DND-41 (cell line): ENCODE data around the gene FAM240A.

ENCODE experiments used
- ATAC-seq: fragments of 200-7000 bp; cut with Tn5 transposase; 3 replicates; pipeline ENCODE4 v1.9.1; 2021; ENCODE audit warnings: low read depth; ENCODE audit not compliant: insufficient read depth
- DNase-seq: peaks from one replicate; pipeline ENCODE4 v3.0.0-alpha.2; 2020
- H2AFZ ChIP-seq: 2 replicates; pipeline ENCODE4 v1.6.0; 2012; ENCODE audit warnings: low read depth, low read length
- H3K27ac ChIP-seq: 2 replicates; pipeline ENCODE4 v1.5.1; 2012; ENCODE audit warnings: low read length, inconsistent platforms
- H3K27me3 ChIP-seq: fragments of 200-600 bp; sonication (generic); 2 replicates; pipeline ENCODE4 v1.6.0; 2012; ENCODE audit warnings: low read length, mild to moderate bottlenecking, inconsistent platforms; ENCODE audit not compliant: insufficient read depth, poor library complexity
- H3K36me3 ChIP-seq: 2 replicates; pipeline ENCODE4 v1.5.1; 2012; ENCODE audit warnings: low read length, inconsistent platforms; ENCODE audit not compliant: insufficient read depth
- H3K4me1 ChIP-seq: 2 replicates; pipeline ENCODE4 v1.5.1; 2012; ENCODE audit warnings: mild to moderate bottlenecking, low read length; ENCODE audit not compliant: insufficient read depth
- H3K4me2 ChIP-seq: 2 replicates; pipeline ENCODE4 v1.6.0; 2012; ENCODE audit warnings: mild to moderate bottlenecking, moderate library complexity, low read length, inconsistent platforms; ENCODE audit not compliant: insufficient read depth
- H3K4me3 ChIP-seq, 2 experiments: fragments of 200-600 bp in 1 of 2; shearing (Covaris generic) in 1 of 2; 2 replicates each; pipeline ENCODE4 v1.5.1; 2012 to 2016; ENCODE audit warnings: inconsistent platforms in 2 of 2, low read length in 2 of 2, mild to moderate bottlenecking in 2 of 2, low read depth in 1 of 2, moderate library complexity in 1 of 2
- H3K79me2 ChIP-seq: 2 replicates; pipeline ENCODE4 v1.6.0; 2012; ENCODE audit warnings: low read length, inconsistent platforms; ENCODE audit not compliant: insufficient read depth
- H3K9ac ChIP-seq: 2 replicates; pipeline ENCODE4 v1.6.0; 2012; ENCODE audit warnings: low read depth, mild to moderate bottlenecking, inconsistent platforms, low read length, moderate library complexity
- H3K9me3 ChIP-seq: 2 replicates; pipeline ENCODE4 v1.5.1; 2012; ENCODE audit warnings: low read length, moderate library complexity, mild to moderate bottlenecking, inconsistent platforms; ENCODE audit not compliant: insufficient read depth, severe bottlenecking
- H4K20me1 ChIP-seq: 2 replicates; pipeline ENCODE4 v1.6.0; 2012; ENCODE audit warnings: low read length; ENCODE audit not compliant: insufficient read depth
- EZH2 ChIP-seq: IDR thresholded peaks from 3 replicates; pipeline ENCODE4 v1.6.1; 2012; ENCODE audit warnings: borderline replicate concordance, low read depth, mild to moderate bottlenecking, moderate library complexity, low read length, inconsistent platforms; ENCODE audit not compliant: severe bottlenecking
- TF ChIP-seq, protein P1 (sequence below): IDR thresholded peaks from 2 replicates; pipeline ENCODE4 v1.5.1; 2012; ENCODE audit warnings: borderline replicate concordance, low read length, moderate library complexity, mild to moderate bottlenecking; ENCODE audit not compliant: poor library complexity, severe bottlenecking; ENCODE audit errors: extremely low read depth

Gene FAM240A

DNA sequence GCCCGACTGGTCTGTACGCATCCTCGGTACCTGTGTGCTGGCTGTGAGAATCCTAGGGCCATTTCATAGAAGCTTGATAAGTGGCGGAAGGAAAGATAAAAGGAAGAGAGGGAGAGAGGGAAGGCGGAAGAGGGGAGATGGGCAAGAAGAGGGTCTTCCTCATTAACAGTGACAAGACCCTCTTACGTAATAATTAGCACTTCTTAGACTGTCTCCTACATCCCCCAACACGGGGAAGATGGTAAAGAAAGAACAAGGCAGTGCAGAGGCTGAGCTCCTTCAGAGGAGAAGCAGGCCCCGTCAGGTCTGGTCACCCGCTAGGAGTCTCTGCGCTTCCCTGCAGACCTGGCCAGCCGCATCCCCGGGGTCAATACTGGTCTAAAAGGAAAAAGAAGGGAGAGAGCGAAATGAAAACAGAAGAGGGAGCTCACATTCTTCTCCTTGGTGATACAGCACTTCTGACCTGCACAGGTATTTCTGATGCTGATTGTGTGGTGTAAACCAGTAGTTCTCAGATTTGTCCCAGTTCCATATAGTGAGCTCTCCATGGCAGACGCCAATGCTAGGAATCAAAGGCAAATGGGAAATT is 19.0 kb upstream of the FAM240A start:
- Histone ChIP-seq H3K4me2 (no peak overlapping the region), H3K4me3 (no peak overlapping the region), H3K4me1 (peaks cover 7% of the 10 kb centered on the region; the same call in 1 of the 2 replicates), H3K36me3 (no peaks in the 10 kb centered on the region), H3K9ac (no peak overlapping the region), H3K79me2 (no peaks in the 10 kb centered on the region), H3K27ac (no peak overlapping the region), H2AFZ (no peak overlapping the region), H4K20me1 (no peaks in the 10 kb centered on the region), H3K9me3 (no peaks in the 10 kb centered on the region), H3K27me3 (no peaks in the 10 kb centered on the region)
- DNase-seq (no peak), ATAC-seq (no peak)
- TF ChIP-seq EZH2: no peak
- TF ChIP-seq, protein P1, sequence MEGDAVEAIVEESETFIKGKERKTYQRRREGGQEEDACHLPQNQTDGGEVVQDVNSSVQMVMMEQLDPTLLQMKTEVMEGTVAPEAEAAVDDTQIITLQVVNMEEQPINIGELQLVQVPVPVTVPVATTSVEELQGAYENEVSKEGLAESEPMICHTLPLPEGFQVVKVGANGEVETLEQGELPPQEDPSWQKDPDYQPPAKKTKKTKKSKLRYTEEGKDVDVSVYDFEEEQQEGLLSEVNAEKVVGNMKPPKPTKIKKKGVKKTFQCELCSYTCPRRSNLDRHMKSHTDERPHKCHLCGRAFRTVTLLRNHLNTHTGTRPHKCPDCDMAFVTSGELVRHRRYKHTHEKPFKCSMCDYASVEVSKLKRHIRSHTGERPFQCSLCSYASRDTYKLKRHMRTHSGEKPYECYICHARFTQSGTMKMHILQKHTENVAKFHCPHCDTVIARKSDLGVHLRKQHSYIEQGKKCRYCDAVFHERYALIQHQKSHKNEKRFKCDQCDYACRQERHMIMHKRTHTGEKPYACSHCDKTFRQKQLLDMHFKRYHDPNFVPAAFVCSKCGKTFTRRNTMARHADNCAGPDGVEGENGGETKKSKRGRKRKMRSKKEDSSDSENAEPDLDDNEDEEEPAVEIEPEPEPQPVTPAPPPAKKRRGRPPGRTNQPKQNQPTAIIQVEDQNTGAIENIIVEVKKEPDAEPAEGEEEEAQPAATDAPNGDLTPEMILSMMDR: no peak

DNA sequence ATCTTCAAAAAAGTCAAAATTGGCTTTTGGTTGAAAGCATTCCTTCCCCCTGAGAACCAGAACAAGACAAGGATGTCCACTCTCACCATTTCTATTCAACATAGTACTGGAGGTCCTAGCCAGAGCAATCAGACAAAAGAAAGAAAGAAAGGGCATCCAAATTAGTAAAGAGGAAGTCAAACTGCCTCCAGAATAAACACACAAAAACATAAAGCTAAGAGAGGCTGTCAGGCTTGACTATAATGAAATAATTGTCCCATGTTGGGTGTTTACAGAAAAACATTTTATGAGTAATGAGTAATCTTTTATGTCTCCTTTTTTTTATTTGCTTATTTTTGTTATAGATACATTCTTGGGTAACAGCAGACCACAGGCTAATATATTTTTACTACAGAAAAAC is 18.3 kb upstream of the FAM240A start:
- no peaks in the 10 kb centered on the region for H3K27me3 ChIP-seq
- H3K79me2 ChIP-seq: no peaks in the 10 kb centered on the region
- H3K4me2 ChIP-seq: no peak overlapping the region
- H3K9ac ChIP-seq: no peak overlapping the region
- TF ChIP-seq, protein P1: no peak
- no peak for TF ChIP-seq EZH2
- DNase-seq (no peak), ATAC-seq (no peak)
- no peaks in the 10 kb centered on the region for H4K20me1 ChIP-seq
- H3K9me3 ChIP-seq: no peaks in the 10 kb centered on the region
- no peak overlapping the region for H3K27ac ChIP-seq
- H2AFZ ChIP-seq: no peak overlapping the region
- no peak overlapping the region for H3K4me3 ChIP-seq
- peaks cover 7% of the 10 kb centered on the region; the same call in 1 of the 2 replicates for H3K4me1 ChIP-seq
- H3K36me3 ChIP-seq: no peaks in the 10 kb centered on the region

DNA sequence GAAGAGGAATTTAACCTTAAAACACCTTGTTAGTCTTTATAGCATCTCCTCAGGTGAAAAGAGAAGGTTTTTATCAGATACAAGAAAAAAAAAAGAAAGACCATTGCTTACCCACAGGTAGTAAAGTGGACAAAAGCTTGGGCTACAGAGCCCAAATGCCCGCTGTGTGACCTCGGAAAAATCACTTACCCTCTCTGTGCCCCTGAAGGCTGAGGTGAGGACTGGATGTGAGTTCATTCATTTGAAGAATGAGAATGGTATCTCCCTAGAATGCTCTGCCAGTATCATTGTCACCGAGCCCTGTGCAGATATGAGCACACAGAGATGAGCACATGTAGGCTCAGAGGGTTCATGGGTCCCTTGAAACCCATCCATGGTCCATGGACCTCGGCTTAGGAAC is 17.6 kb upstream of the FAM240A start:
- DNase-seq (no peak), ATAC-seq (no peak)
- H3K27me3 ChIP-seq: no peaks in the 10 kb centered on the region
- peaks cover 2% of the 10 kb centered on the region; the same call in 1 of the 2 replicates for H3K4me1 ChIP-seq
- H4K20me1 ChIP-seq: no peaks in the 10 kb centered on the region
- no peak overlapping the region for H3K4me3 ChIP-seq
- no peak overlapping the region for H3K4me2 ChIP-seq
- H3K79me2 ChIP-seq: no peaks in the 10 kb centered on the region
- no peak overlapping the region for H3K9ac ChIP-seq
- no peaks in the 10 kb centered on the region for H3K9me3 ChIP-seq
- H3K27ac ChIP-seq: no peak overlapping the region
- no peak overlapping the region for H2AFZ ChIP-seq
- TF ChIP-seq EZH2: no peak
- TF ChIP-seq, protein P1: no peak
- H3K36me3 ChIP-seq: no peaks in the 10 kb centered on the region
